ENCODE data around the gene ISCA1.

DNA sequence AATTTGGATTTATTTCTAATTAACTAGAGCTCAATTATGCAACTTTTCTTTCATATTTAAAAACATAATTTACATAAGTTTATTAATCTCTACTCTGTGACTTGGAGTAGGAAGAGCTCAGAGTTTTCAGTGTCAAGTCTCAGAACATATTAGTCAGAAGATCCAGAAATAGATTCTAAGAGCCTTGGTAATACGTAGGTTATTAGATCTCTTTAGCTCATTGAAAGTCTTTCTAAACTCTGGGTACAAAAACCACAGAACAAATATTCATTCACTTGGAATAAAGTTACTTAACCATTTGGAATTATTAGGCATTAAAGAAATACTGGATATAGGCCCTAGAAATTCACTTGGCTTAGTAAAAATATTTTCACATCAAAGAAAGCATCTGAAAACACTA lies 26.3 kb upstream of the ISCA1 start:
- TF ChIP-seq CTCF (conservative IDR thresholded peaks at IDR 0.05; ENCODE audit: low read depth, low read length) (no peak), EZH2 (IDR thresholded peaks at IDR 0.05; ENCODE audit: borderline replicate concordance, low read depth, low read length, poor library complexity, severe bottlenecking) (no peak)
